Activated B cell treated with CpG ODN at 0.5 μM for 24 hours (primary cell): ENCODE results near the gene RAD54L2. TPM values are rescaled to one million over a fixed set of nuclear protein-coding genes. Genes with fewer than 3 reads are reported as not detected.
"Not testable (repeated sequence)": the region's sequence is repeated elsewhere in the genome, so short reads cannot be mapped to it uniquely, and the experiment has no call there.

Source experiments
- ATAC-seq: fragments of 200-7000 bp; cut with Tn5 transposase; one replicate; pipeline ENCODE4 v1.10.0; 2021; ENCODE audit warnings: low read depth, mild to moderate bottlenecking, moderate library complexity
- CTCF ChIA-PET: fragments of 350-600 bp; sonication (Branson Sonifier 250); formaldehyde crosslinking; loops from one replicate; lab custom pipeline; 2021; ENCODE audit warnings: antibody characterized with exemption; lab: Charles Lee
- POLR2A ChIA-PET: fragments of 350-600 bp; sonication (Branson Sonifier 250); formaldehyde crosslinking; loops from one replicate; lab custom pipeline; 2021; ENCODE audit warnings: antibody characterized with exemption; lab: Charles Lee
- DNase-seq: peaks from one replicate; pipeline ENCODE4 v3.0.0; 2022
- H3K27ac Mint-ChIP-seq: one replicate; pipeline ENCODE4 v1.8.0; 2020; ENCODE audit warnings: mixed read lengths
- H3K27me3 Mint-ChIP-seq: one replicate; pipeline ENCODE4 v1.8.0; 2021; ENCODE audit warnings: mixed read lengths
- H3K36me3 Mint-ChIP-seq: one replicate; pipeline ENCODE4 v1.8.0; 2021; ENCODE audit warnings: low read depth, mixed read lengths
- H3K4me1 Mint-ChIP-seq: one replicate; pipeline ENCODE4 v1.8.0; 2021; ENCODE audit warnings: mixed read lengths
- H3K4me3 Mint-ChIP-seq: one replicate; pipeline ENCODE4 v1.8.0; 2020; ENCODE audit warnings: mild to moderate bottlenecking, mixed read lengths
- H3K9me3 Mint-ChIP-seq: one replicate; pipeline ENCODE4 v1.8.0; 2020; ENCODE audit warnings: mixed read lengths
- intact Hi-C: fragments of 100-400 bp; cut with micrococcal nuclease; formaldehyde crosslinking; loops from one replicate; pipeline ENCODE4 v1.15.1; 2024
- total RNA-seq: library from RNA; stranded (reverse); gene quantifications from 2 replicates; pipeline ENCODE4 v1.2.3, GENCODE V29; 2022
- TF ChIP-seq, protein P1 (sequence below): fragments of 200-600 bp; IDR thresholded peaks from one replicate; pipeline ENCODE4 v1.8.0; 2022; ENCODE audit warnings: antibody characterized with exemption, mild to moderate bottlenecking

Gene RAD54L2
- total RNA-seq, 1 donor from 2014 or later, result 39.3 TPM

DNA sequence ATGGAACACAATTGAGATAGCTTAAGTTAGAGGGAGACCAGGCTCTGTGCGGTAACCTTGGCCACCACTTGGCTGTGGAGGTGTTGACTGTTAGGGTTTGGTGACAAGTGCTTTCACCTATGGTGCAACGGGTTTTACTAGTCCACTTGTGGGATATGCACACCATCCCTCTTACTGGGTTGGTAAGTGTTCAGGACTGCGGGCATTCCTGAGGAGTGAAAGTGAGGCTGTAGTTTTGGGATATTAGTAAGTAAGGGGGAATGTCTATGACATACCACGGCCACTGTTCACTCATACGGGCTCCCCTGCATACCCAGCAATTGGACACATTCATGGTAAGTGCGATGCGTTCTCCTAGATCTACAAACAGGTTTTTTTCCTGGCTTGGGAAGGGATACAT lies 8.0 kb upstream of the RAD54L2 start:
- no peak overlapping the region for H3K4me3 Mint-ChIP-seq
- H3K36me3 Mint-ChIP-seq, result no peaks in the 10 kb centered on the region
- no peak overlapping the region for H3K27ac Mint-ChIP-seq
- peaks cover 25% of the 10 kb centered on the region for H3K27me3 Mint-ChIP-seq
- ChIA-PET CTCF (interaction anchor here (0.7 to 1.1 kb wide), 2 partner anchors 29 to 152 kb away, joined by 3 to 4 read pairs; no protein-coding TSS in a partner anchor), POLR2A (no interaction called here)
- intact Hi-C loops, result no loop called here
- TF ChIP-seq, protein P1, sequence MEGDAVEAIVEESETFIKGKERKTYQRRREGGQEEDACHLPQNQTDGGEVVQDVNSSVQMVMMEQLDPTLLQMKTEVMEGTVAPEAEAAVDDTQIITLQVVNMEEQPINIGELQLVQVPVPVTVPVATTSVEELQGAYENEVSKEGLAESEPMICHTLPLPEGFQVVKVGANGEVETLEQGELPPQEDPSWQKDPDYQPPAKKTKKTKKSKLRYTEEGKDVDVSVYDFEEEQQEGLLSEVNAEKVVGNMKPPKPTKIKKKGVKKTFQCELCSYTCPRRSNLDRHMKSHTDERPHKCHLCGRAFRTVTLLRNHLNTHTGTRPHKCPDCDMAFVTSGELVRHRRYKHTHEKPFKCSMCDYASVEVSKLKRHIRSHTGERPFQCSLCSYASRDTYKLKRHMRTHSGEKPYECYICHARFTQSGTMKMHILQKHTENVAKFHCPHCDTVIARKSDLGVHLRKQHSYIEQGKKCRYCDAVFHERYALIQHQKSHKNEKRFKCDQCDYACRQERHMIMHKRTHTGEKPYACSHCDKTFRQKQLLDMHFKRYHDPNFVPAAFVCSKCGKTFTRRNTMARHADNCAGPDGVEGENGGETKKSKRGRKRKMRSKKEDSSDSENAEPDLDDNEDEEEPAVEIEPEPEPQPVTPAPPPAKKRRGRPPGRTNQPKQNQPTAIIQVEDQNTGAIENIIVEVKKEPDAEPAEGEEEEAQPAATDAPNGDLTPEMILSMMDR, result no peak
- no peak for DNase-seq
- ATAC-seq, result no peak
- H3K4me1 Mint-ChIP-seq, result peaks cover 2% of the 10 kb centered on the region
- H3K9me3 Mint-ChIP-seq, result no peaks in the 10 kb centered on the region

DNA sequence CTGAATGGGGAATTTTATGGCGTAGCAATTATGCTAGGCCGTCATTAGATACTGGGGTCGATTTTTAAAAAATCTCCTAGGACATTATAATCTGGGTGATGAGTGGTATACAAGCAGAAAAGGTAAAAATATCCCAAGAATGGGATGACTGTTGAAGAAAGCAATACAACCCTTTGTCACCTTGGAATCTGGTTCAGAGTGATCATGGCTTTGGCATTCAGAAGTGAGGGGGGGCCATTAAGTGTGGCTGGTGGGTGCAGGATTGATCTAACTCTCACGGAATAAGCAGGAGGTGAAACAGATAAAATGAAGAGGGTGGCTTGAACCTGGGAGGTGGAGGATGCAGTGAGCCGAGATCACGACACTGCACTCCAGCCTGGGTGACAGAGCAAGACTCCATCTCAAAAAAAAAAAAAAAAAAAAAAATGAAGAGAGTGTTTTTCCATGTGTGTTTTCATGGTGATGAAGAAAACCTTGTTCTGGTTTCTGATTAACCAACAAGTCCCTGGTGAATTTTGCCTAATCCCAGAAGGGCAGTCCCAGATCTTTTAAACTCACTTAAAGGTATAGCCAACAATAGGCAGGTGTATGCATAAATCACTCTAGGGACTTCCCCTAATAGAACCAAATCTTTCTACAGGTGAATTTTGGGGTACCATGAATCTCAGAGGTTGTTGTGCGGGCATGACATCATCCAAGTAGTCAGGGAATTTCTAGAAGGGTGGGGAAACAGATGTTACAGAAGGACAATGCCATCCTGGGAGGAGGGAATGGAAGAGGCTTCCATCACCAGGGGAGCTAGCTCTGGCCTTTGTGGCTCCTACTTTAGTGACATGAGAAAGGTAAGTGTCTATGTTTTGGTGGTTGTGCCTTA lies 3.1 kb upstream of the RAD54L2 start:
- POLR2A ChIA-PET, result interaction anchor here (0.5 kb wide), 1 partner anchor 31 kb away, joined by 3 read pairs; no protein-coding TSS in a partner anchor
- H3K27ac Mint-ChIP-seq, result no peak overlapping the region
- intact Hi-C loops, result no loop called here
- ATAC-seq (no peak), DNase-seq (no peak)
- CTCF ChIA-PET, result interaction anchor here (1.6 kb wide), 1 partner anchor 33 kb away, joined by 5 read pairs; no protein-coding TSS in a partner anchor
- H3K9me3 Mint-ChIP-seq, result no peaks in the 10 kb centered on the region
- H3K27me3 Mint-ChIP-seq, result peaks cover 19% of the 10 kb centered on the region
- H3K36me3 Mint-ChIP-seq, result peaks cover 3% of the 10 kb centered on the region
- peaks cover 37% of the 10 kb centered on the region for H3K4me1 Mint-ChIP-seq
- H3K4me3 Mint-ChIP-seq, result peak overlapping the region; percentile 24
- TF ChIP-seq, protein P1, result no peak

DNA sequence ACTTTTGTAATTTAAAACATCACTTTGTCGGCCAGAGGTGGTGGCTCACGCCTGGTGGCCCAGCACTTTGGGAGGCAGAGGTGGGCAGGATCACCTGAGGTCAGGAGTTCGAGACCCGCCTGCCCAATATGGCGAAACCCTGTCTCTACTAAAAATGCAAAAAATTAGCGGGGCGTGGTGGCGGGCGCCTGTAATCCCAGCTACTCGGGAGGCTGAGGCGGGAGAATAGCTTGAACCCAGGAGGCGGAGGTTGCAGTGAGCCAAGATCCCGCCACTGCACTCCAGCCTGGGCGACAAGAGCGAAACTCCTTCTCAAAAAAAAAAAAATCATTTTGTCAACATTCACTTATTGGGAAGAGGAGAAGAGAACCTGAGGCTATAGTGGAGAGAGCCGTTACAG lies 888 bp upstream of the RAD54L2 start:
- POLR2A ChIA-PET, result interaction anchor here (0.6 to 3.5 kb wide), 3 partner anchors 15 to 134 kb away, joined by 4 to 35 read pairs (median 10); partner anchors contain the start of gene DCAF1
- H3K9me3 Mint-ChIP-seq, ATAC-seq, H3K27me3 Mint-ChIP-seq, H3K36me3 Mint-ChIP-seq, DNase-seq: not testable (repeated sequence)
- Mint-ChIP-seq H3K4me1 (peaks cover 45% of the 10 kb centered on the region), H3K4me3 (peak overlapping the region; percentile 90), H3K27ac (peak overlapping the region; percentile 91)
- CTCF ChIA-PET, result interaction anchor here (3.2 kb wide), 1 partner anchor 36 kb away, joined by 23 read pairs; no protein-coding TSS in a partner anchor
- intact Hi-C loops, result loop anchor here (1.0 kb wide), 2 partner anchors 16 to 35 kb away; no protein-coding TSS in a partner anchor

DNA sequence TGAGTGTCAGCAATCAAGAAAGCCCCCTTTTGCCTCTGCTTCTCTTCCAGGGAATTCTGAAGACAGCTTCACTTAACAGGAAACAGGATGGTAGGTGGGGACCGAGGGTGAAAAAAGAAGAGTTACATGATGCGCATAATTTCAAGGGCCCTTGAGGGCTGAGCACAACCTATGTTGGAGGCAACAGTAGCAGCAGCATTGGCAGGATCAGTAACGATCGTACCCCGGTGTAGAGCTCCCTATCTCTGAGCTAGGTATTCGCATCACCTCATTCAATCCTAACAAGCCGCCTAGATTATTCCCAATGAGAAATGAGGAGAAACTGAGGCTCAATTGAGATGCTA lies 432 bp upstream of the RAD54L2 start:
- no peak for DNase-seq
- Mint-ChIP-seq H3K9me3 (no peaks in the 10 kb centered on the region), H3K4me3 (peak overlapping the region; percentile 90), H3K36me3 (peaks cover 7% of the 10 kb centered on the region), H3K4me1 (peaks cover 45% of the 10 kb centered on the region), H3K27me3 (no peaks in the 10 kb centered on the region), H3K27ac (peak overlapping the region; percentile 91)
- ATAC-seq, result peak; percentile 26
- CTCF ChIA-PET, result interaction anchor here (3.2 kb wide), 1 partner anchor 37 kb away, joined by 23 read pairs; no protein-coding TSS in a partner anchor
- intact Hi-C loops, result loop anchor here (1.0 kb wide), 2 partner anchors 17 to 36 kb away; no protein-coding TSS in a partner anchor
- POLR2A ChIA-PET, result interaction anchor here (0.6 to 3.5 kb wide), 5 partner anchors 13 to 134 kb away, joined by 3 to 35 read pairs (median 6); partner anchors contain the start of gene DCAF1
- TF ChIP-seq, protein P1, result no peak

DNA sequence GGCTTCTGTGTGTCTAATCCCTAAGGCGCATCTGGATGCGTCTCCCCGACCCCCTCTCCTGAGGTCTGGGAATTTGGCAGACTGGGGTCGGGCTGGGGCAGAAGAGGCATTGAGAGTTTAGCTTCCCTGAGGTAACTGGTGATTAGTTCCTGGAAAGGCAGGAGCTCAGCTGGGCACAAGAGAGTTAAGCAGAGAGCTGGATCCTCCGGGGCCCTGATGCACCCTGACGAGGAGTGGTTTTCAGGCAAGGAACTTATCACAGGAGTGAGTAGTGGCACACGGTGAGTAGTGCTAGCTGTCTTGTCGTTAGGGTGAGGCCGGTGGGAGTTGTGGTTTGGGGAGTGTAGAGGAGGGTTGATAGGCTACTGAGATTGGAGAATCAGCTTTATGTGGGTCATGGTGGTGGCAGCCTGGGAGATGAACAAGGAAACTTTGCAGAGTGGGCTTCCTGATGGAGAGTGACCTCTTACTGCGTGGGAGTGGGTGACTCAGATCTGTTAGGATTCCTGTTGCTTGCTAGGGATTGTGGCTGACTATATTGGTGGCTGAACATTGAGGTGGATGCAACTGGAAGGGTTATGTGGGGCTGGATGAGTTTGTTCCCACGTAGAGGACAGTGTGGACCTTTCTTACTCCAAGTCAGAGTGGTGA lies 897 bp downstream of the RAD54L2 start:
- intact Hi-C loops, result no loop called here
- Mint-ChIP-seq H3K4me3 (peak overlapping the region; percentile 90), H3K27ac (peak overlapping the region; percentile 85), H3K9me3 (no peaks in the 10 kb centered on the region), H3K27me3 (no peaks in the 10 kb centered on the region), H3K4me1 (peaks cover 45% of the 10 kb centered on the region), H3K36me3 (peaks cover 13% of the 10 kb centered on the region)
- DNase-seq, result peak; percentile 20
- peak; percentile 20 for ATAC-seq
- TF ChIP-seq, protein P1, result no peak
- ChIA-PET POLR2A (interaction anchor here (0.5 to 3.5 kb wide), 7 partner anchors 18 to 1442 kb away, joined by 3 to 35 read pairs (median 4); partner anchors contain the start of gene DCAF1), CTCF (interaction anchor here (0.7 to 3.2 kb wide), 4 partner anchors 21 to 143 kb away, joined by 3 to 23 read pairs (median 3); no protein-coding TSS in a partner anchor)

DNA sequence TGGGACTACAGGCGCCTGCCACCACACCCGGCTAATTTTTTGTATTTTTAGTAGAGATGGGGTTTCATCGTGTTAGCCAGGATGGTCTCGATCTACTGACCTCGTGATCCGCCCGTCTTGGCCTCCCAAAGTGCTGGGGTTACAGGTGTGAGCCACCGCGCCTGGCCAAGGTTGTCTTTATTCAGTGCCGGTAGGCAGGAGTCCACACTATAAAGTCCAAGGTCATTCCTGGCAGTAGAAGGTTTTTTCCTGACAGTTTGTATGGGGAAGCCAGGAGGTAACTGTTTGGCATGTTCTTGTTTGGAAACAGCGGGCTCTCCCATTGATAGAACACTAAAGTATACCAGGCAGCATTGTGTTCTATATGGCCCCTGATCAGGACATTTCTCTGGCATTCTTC lies 4.1 kb downstream of the RAD54L2 start:
- POLR2A ChIA-PET, H3K27ac Mint-ChIP-seq, ATAC-seq, H3K4me3 Mint-ChIP-seq, H3K27me3 Mint-ChIP-seq, DNase-seq, intact Hi-C loops, H3K9me3 Mint-ChIP-seq: not testable (repeated sequence)
- CTCF ChIA-PET, result interaction anchor here (1.9 to 2.0 kb wide), 2 partner anchors 41 to 140 kb away, joined by 7 to 8 read pairs; no protein-coding TSS in a partner anchor
- Mint-ChIP-seq H3K36me3 (peaks cover 19% of the 10 kb centered on the region), H3K4me1 (peaks cover 31% of the 10 kb centered on the region)
